Stimulated activated naive CD4-positive, alpha-beta T cell treated with Interleukin-2 at 50 U/mL for 16 hours (primary cell): ENCODE data around the gene RBM5.
A peak's percentile ranks its signal among the peaks of the same experiment; 100 is the strongest.
"Not testable (repeated sequence)": the region's sequence is repeated elsewhere in the genome, so short reads cannot be mapped to it uniquely, and the experiment has no call there.

Experiments used
- DNase-seq: peaks from one replicate; lab custom pipeline; 2025; lab: John Stamatoyannopoulos, UW

RBM5 gene

DNA sequence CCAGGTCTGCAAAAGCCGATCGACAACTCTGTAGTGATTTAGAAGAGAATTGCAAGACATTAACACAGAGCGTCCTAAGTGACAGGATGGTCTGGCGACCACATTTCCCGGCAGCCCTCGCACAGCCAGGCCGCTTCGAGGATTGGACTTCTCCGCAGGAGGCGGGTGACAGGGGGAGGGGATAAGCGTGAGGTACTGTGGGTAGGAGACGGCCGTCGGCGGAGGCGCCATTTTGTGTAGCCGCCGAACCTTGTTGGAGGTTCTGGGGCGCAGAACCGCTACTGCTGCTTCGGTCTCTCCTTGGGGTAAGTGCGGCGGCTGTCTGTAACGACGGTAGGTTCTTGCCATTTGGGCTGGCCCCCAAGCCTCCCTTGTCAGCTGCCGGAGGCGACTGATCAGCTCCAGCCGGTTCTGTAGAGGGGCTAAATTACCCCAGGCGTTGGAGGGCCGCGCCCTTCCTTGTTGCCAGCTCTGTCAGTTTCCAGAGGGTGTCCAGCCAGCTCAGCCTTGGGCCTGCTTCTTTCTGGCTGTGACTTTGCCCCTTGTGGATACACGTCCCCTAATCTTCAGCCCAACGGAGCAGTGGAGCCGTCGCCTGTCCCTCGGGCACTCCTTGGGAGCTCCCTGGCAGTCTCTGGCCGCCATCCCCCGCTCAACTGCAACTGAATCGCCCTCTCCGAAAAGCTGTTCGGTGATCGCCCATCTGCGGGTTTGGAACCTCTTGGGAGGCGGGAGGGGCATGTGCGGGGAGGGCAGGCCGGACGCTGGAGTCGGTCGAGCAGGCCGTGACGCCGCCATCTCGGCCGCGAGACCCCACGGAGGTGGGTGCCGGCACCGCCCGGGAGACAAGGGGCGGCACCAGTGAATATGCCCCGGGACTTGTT lies at the start of gene RBM5:
RBM5 (plus strand) TSS at position 195 of the 884 bp plus-strand sequence. CDS start 1,516 bp downstream, outside the sequence.
- DNase-seq = peak; percentile 94

DNA sequence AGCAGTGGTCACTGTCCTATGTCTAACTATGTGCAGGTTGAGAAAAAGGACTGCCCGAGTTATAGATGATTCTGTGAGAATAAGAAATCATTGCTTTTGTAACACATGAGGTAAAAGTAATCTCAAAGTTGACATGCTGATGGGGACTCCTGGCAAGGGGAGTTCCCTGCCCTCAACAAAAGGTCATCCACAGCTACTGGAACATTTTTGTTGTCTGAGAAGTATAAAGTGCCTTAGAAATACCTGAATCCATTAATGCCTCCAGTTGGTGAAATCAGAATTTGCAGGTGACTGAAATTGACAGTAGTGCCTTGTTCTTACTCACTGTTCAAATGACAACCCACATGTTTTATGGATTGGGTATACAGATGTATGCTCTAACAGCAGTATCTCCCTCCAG lies 43.7 kb upstream of the RBM5 start:
- no peak for DNase-seq

DNA sequence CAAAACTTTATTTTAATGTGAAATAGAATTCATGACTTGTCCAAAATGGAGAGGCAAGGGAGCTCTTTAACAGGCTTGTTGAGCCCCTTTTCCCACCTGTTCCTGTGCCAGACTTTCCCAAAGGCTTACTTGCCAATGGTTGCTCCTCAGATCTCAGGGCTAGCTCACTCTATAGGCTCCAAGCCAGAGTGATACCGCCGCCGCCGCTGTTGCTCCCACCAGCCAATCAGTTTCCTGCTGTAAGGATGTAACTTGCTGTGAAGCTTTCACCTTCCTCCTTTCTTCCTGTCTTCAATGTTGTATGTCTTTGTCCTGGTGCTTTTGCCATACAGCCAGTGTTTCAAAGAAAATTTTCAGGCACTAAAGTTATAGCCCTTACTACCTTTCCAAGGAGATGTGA lies 41.3 kb upstream of the RBM5 start:
- no peak for DNase-seq

DNA sequence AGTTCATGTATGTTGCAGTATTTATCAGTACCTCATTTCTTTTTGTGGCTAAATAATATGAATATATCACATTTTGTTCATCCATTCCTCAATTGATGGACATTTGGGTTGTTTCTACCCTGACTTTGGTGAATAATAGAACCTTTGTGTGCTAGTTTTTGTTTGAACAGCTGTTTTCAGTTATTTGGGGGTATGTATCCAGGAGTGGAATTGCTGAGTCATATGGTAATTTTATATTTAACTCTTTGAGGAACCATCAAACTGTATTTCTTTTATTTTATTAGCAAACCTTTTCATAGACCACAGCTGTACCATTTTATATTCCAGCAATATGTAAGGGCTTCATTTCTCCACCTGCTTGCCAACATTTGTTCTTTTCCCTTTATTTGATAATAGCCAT lies 38.4 kb upstream of the RBM5 start:
- no peak for DNase-seq

DNA sequence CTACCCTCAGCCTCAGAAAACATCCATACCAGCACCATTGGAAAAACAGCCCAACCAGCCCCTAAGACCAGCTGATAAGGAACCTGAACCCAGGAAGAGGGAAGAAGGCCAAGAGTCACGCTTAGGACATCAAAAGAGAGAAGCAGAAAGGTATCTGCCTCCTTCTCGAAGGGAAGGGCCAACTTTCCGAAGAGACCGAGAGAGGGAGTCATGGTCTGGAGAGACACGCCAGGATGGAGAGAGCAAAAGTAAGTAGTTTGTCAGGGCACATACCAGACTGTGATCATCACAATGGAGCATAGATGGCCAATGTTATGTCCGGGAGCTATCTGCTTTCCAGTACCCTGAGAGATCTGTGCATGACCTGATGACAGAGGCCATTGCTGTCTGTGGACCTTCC lies 31.0 kb upstream of the RBM5 start:
- no peak for DNase-seq

DNA sequence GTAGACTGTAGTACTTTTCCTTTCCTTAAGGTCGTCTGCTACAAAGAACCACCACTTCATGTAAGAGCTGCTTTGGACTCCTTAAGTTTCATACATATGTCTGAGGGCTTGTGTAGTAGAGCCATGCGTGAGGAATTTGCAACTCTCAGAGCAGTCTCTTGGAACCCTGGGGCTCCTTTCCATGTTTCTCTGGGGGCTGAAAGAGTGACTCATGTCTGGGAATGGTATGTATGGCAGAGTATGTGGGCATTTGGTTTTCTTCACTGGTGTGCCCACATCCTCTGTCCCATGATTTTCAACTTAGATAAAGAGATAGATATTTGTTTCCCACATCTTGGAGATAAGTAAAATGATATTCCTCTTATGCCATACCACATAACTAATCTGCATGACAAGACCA lies 20.6 kb upstream of the RBM5 start:
- no peak for DNase-seq

DNA sequence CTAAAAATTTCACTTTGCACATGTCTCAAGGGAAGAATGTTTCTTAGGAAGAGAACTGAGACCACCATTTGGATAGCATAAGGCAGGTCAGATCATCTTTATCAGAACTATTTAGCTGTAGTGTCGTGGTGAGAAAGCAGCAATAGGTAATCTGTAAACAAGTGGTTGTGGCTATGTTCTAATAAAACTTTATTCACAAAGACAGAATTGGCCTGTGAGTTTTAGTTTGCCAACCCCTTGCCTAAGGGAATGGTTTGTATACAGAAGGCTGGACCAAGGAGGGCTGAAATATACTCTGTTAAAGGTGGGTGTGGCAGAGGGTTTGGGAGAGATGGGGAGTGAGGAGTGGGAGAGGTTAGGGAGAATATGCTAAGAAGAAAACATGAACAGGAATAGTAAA lies 10.6 kb upstream of the RBM5 start:
- DNase-seq = no peak

DNA sequence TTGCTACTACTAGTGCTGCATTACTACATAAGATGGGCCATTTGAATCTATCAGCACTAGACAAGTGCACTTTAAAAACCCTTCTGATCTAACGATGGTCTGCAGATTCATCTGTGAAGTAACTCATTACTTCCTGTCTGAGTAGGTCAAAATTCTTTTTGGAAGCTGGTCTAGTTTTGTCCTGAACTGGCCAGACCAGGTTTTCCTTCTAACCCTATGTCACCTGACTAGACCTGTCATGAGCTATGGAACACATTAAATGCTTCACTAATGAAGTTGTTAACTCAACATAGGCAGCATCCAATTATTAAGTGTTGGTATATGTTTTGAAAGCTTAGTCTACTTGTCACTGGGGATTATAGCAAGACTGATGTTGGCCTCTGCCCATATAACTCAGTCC lies 10.1 kb upstream of the RBM5 start:
- no peak for DNase-seq

DNA sequence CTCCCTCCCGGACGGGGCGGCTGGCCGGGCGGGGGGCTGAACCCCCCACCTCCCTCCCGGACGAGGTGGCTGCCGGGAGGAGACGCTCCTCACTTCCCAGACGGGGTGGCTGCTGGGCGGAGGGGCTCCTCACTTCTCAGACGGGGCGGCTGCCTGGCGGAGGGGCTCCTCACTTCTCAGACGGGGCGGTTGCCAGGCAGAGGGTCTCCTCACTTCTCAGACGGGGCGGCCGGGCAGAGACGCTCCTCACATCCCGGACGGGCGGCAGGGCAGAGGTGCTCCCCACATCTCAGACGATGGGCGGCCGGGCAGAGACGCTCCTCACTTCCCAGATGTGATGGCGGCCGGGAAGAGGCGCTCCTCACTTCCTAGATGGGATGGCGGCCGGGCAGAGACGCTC lies 3.8 kb upstream of the RBM5 start:
- not testable (repeated sequence) for DNase-seq

DNA sequence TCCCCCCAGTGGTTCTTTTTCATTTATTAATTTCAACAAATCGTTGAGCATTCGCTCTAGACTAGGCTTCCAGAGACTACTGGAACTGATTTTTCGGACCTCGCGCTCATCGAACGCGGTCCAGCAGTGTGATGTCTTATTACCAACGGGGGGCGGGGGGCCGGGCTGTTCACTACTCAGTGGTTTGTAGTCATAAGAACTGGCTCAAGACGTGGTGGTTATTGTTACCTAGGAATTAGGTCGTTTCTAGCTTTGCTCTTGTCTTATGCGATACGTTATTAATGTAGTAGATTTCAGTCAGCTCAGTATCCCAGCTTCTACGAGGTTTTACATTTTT lies 858 bp downstream of the RBM5 start:
- DNase-seq = peak; percentile 32

DNA sequence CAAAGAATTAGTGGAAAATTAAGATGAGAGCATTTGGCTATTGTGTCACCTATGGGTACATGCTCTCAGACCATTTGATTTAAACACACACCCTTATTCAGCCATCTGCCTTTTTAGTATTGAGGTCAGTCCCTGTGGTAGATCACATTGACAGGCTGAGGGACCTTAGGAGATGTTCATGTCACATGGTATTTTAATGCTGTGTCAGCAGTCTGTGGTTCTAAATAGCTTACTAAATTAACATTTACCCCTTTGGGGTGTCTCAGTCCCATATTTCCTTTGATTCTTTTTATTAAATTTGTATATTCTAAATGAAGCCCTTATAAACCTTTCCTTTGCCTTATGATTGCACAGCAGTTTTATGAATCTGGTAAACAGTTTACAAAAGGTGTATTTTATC lies 2.3 kb downstream of the RBM5 start:
- no peak for DNase-seq

DNA sequence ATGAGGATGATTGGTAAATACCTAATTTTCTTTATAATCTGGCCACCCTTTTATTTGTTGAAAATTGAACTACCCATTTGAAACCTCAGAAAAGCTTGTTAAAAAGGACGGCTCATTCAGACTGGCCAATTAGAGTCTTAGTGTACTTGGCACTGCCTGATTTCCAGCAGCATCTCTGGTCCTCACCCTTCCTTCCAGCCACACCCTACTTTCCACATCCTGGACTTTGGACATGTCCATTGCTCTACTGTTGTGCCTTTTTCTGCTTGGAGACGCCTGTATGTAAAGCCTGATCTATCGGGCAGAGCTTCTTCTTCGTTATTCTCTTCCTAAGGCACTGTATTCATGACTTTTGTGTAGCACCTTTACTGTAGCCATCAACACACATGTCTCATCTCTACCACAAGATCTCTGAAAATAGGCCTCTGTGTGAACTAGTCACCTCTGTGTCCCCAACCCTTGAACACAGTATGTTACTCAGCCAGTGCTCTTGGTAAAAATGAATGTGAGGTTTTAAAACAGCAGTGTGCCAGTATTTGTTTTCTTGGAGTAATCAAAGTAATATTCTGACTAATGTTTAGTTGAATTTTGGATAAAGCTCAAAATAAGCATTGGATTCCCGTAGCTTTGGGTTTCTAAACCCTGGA lies 6.8 kb downstream of the RBM5 start:
- no peak for DNase-seq

DNA sequence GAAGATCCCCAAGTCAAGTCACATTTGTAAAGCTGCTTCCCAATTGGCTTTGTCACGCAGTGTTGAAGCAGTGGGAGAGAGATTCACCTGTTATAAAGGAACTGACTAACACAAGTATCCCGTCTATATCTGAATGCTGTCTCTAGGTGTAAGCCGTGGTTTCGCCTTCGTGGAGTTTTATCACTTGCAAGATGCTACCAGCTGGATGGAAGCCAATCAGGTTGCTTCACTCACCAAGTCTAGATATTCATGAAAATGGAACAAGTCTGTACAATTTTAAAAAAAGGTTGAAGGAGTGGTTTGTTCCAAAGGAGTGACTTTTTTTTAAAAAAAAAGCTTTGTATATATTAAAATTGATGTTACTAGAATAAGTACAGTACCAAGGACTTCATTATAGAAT lies 11.7 kb downstream of the RBM5 start:
- DNase-seq = no peak

DNA sequence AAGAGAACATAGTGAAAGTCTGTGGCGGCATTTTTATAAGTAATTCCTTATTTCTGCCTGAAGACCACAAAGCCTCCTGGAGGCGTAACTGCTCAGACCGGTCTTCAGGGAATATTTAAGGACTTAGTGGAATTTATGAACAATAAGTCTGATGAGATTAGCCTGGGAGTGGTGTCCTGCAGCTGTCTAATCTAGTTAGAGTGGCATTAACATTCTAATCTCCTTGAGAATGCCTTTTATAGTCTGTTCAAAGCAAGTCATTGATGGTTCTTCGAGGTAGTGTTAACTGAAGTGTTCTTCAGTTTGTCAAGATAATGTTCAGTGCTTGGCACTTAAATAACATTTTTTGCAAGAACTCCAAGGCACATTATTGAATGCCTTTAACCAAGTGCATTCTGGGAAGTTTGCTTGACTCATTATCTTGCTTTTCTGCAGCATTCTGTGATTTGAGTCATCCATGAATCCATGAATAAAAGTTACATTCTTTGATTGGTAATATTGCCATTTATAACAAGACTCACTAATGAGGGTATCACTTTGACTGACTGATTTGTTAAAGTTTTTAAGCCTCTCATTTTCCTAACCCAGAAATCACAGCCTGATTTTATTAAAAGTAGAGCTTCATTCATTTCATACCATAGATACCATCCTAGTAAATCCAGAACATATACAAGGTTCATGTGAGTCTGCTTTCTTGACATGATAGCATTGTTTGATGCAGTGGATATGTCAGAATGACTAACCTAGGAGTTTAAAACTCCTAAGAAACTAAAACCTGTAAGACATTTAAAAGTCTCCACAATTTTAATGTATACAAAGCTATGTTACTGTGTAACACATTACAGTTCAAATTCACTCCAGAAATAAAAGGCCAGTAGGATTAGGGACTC lies 12.5 kb downstream of the RBM5 start:
- DNase-seq = no peak

DNA sequence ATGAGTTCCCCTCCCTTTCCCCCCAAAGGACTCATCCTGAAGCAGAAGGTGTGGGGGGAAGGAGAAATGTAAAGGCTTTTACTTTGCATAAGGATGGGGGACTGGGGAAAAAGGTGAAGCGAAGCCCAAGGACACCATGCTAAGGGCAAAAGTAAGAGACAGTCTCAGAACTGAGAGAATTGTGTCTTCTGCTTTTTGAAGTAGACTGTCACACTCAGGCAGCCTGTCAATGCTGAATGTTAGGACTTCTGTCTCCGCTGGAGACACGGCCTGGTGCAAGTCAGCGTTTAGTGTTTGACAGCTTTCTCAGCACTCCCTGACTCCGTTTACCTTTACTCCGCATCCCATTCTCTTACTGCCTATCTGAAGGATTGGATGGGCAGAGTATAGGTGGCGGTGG lies 13.8 kb downstream of the RBM5 start:
- DNase-seq = no peak

DNA sequence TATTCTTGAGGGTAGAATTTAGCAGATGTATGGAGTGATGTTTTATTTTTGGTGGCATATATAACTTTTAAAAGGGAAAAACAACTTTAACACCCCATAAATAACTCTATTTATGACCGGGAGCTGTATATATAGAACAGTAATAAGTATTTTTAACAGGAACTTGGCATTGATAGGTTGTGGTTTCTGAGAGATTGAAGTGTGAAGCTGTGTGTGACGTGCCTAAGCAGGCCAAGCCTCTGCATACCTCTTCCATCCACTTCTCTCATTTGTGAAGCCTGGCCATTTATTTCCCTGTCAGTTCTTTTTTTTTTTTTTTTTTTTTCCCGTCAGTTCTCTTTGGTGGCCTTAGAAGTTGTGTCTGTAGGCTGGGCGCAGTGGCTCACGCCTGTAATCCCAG lies 23.0 kb downstream of the RBM5 start:
- no peak for DNase-seq

DNA sequence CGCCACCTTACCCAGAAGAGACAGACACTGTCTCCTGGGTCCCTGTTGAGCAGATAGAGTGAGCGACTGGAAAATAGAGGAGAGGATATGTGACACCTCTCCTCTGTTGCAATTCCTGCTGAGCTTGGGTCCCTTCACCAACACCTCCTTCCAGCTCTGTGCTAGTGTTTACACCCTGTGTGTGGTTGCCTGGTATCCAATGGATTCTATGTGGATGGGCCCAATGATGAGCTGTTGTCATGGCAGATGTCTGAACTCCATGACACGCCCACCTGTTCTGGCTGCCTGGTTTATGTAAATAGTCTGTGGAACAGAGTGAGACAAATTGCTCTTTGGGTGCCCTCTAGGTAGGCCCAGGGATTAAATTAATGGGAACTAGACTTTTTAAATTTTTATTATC lies 23.7 kb downstream of the RBM5 start:
- DNase-seq = no peak

DNA sequence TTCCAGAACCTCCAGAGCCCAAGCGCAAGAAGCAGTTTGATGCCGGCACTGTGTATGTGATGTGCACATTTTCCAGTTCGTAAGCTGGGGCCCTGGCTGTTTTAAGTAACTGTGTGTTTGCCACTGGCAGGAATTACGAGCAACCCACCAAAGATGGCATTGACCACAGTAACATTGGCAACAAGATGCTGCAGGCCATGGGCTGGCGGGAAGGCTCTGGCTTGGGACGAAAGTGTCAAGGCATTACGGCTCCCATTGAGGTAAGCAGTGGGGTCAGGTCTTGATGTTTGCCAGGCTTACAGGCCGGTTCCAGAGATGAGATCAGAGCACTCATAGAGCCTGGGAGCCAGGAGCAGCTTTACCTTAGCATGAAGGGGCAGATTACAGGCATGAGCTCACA lies 28.4 kb downstream of the RBM5 start:
- no peak for DNase-seq

DNA sequence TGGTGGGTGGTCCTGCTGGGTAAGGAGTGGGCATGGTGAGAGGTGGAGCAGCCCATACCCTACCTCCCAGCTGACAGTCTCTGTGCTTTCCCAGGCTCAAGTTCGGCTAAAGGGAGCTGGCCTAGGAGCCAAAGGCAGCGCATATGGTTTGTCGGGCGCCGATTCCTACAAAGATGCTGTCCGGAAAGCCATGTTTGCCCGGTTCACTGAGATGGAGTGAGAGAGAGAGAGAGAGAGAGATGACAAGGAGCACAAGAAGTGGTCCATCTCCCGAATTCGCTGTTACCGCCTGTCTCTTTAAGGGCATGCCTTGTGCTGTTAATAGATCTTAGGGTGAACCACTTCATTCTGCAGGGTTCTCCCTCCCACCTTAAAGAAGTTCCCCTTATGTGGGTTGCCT lies 29.5 kb downstream of the RBM5 start:
- no peak for DNase-seq

DNA sequence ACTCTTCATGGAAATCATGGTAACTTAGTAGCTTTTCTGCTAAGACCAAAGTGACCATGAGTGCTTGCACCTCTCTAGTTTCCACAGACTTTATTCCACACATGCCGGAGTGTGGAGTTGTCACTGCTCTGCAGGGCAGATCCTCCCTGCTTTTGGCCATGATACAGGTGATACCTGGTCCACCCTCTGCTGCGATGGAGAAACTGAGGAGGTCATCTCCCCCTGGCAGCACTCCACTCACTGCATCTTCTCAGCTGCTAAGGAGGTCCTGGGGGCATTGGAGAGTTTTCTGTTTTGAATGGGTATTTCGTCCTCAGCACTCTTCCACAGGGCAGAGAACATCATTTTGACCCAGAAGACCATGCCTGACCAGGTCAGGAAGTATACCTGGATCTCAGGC lies 31.1 kb downstream of the RBM5 start:
- no peak for DNase-seq

DNA sequence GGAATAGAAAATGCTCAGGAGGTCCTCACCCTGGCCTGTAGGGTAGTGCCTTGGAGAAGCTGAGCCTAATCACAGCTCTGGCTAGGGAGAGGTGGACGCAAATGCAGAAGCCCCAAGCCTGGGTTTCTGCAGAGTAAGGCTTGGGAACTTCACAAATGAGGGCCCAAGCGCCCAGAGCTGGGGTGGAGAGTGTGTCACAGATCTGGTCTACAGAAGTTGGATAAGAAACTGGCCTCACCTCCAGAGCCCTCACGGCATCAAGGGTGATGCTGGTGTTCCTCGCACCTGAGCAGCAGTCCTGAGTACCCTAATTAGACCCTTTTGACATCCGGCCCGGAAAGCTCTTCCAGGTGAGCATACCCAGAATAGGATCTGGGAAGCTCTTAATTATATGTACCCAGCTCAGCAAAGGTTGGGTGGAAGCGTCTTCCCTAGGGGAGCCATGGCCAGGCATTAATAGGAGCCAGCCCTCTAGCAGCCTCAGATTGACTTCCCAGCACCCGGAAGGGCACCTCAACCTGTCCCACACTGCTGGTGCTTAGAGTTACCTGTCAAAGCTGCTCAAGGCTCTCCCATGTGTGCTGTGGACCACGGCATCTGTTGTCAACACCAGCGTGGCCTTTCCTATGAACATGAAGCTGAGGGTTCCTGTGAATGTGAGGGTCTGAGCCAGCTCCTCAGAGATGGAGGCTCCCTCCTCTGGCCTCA lies 31.8 kb downstream of the RBM5 start:
- DNase-seq = no peak
